Measurements from ENCODE around the gene RELN.

GRCh38 chr7:103541947-103542346 is 447.5 kb downstream of the RELN start:
- TF ChIP-seq CTCF (conservative IDR thresholded peaks at IDR 0.05; ENCODE audit: low read depth, low read length) = no peak
- TF ChIP-seq EZH2 (IDR thresholded peaks at IDR 0.05; ENCODE audit: low read length, unreplicated experiment) = no peak
